GM18499 (cell line): ENCODE results near the gene RAB33B.
"Not testable (repeated sequence)": the region's sequence is repeated elsewhere in the genome, so short reads cannot be mapped to it uniquely, and the experiment has no call there.

ENCODE experiments used
- ATAC-seq: cut with Tn5 transposase; IDR thresholded peaks from one replicate; pipeline ENCODE4 v1.9.1; 2021; ENCODE audit warnings: moderate number of reproducible peaks; ENCODE audit not compliant: insufficient read depth, unreplicated experiment

RAB33B gene

DNA sequence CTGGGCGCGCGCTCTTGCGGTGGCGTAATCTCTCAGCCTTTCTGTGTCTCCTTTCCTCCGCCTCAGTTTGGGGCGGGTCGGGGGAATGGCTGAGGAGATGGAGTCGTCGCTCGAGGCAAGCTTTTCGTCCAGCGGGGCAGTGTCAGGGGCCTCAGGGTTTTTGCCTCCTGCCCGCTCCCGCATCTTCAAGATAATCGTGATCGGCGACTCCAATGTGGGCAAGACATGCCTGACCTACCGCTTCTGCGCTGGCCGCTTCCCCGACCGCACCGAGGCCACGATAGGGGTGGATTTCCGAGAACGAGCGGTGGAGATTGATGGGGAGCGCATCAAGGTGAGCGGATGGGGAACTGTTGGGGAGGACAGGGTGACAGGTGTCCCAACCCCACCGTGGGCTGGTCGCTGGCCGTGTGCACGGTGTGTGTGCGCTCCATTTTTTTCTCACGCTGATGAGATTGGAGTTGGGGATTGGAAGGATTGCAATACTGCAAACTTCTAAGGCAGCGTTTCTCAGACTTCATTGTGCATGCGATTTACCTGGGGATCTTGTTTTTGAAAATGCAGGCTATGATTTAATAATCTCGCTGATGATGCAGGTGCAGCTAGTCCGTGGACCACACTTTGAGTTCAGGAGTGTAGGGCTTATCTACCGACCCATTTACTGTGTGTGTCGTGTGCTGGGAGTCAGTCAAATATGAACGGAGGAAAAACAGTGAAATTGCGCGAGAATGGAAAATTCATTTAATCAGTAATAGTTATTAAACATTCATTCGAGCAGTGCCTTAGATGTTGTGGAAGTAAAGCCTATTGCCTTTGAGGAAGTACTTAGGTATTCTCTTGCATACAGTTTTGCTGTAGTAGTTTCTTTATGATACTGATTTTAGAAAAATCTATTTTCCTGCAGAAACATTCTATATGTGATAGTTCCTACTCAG is at the start of gene RAB33B:
RAB33B (plus strand) TSS at position 11 of the 935 bp plus-strand sequence; CDS start at position 86, 75 bp downstream.
- ATAC-seq = peak; percentile 2

DNA sequence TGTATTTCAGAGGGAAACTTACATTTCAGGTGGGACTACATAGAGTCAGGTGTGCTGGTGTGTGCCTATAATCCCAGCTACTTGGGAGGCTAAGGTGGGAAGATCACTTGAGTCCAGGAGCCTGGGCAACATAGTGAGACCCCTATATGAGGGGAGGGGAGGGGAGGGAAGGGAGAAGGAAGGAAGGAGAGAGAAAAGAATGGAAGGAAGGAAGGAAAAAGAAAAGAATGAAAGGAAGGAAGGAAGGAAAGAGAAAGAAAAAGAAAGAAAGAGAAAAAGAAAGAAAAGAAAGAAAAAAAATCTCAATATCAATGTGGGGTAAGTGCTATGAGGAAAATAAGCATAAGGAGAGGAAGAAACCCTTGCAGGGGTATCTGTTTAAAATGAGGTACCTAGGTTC is 43.6 kb upstream of the RAB33B start:
- no peak for ATAC-seq

DNA sequence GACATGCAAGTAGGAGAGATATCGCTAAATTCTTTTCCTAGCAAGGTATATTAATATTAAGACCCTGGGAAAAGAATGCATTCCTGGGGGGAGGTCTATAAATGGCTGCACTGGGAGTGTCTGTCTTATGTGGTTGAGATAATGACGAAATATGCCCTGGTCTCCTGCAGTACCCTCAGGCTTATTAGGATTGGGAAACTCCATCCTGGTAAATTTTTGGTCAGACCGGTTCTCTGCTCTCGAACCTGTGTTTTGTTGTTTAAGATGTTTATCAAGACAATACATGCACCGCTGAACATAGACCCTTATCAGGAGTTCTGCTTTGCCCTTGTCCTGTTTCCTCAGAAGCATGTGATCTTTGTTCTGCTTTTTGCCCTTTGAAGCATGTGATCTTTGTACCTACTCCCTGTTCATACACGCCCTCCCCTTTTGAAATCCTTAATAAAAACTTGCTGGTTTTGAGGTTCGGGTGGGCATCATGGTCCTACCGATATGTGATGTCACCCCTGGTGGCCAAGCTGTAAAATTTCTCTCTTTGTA is 39.2 kb upstream of the RAB33B start:
- not testable (repeated sequence) for ATAC-seq

DNA sequence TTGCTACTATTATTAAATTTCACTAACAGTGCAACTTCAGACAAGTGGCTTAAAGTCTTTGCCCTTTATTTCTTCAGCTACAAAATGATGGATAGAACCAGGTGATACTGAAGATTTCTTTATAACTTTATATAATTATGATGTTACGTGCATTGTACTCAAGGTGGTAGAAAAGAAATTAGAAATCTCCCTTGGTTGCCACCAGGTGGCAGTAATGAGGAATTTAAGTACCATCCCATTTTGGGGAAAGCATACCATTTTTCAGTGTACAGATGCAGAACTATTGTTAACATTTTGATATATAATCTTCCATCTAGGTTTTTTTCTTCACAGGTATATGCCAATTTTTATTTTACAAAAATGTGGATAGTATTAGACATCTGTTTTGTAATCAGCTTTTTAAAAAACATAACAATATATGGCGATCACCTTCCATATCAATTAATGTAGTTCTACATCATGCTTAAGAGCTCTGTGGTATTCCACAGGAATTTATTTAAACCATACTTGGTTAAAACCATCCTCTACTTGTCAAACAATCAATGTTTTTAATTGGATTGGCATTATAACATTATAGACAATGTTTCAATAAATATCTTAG is 37.7 kb upstream of the RAB33B start:
- ATAC-seq = no peak

DNA sequence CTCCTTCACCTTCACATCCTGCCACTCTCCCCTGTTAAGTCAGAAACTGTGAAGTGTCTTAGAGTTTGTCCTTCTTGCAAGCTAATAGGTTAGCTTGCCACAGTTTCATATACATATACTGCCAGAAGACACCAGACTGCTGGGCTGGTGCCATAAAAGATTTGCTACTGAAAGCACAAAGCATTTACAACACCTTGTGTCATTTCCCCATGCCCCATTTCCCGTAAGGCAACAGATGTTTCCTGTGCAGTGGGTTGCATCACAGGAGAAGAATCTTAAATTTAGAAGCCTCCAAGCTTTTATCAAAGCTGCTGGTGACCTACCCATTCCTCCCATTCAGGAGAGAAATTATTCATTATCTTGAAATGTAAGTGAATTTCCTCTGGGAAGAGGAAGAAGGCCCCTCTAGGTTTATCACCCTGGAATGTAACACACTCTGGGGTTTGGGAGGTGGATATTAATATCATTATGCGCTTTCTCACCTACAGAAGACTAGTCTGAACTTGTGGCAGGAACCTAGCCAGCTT is 34.5 kb upstream of the RAB33B start:
- peak; percentile 51 for ATAC-seq

DNA sequence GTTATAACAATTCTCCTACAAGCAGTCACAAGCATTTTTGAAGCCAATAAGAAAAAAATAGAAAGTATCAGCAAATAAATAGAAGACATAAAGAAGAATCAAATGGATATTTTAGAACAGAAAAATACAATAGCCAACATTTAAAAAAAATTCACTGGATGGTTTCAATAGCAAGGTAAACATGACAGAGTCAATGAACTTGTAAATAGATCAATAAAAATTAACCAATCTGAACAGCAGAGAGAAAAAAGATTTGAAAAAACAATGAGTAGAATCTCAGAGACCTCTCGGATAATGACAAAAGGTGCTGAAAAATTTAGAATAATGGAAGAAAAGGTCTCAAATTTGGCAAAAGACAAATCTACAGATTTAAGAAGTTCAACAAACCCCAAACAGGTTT is 33.3 kb upstream of the RAB33B start:
- no peak for ATAC-seq

DNA sequence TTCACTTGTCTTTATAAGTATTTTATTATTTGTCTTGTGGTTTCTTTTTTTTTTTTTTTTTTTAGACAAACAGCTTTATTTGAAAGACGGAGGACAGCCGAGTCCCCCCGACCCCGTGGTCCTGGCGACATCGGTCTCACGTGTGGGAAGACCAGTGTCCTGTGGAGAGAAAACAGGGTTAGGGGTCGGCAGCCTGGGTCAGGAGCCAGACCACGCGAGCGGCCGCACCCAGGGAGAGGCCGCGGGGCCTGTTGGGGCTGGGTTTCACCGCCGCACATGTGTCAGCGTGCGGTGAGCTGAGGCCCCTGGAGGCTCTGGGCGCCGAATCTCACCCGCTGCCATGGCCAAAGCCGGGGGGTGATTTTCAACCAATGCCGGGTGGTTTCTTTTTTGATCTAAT is 17.8 kb upstream of the RAB33B start:
- ATAC-seq = no peak

DNA sequence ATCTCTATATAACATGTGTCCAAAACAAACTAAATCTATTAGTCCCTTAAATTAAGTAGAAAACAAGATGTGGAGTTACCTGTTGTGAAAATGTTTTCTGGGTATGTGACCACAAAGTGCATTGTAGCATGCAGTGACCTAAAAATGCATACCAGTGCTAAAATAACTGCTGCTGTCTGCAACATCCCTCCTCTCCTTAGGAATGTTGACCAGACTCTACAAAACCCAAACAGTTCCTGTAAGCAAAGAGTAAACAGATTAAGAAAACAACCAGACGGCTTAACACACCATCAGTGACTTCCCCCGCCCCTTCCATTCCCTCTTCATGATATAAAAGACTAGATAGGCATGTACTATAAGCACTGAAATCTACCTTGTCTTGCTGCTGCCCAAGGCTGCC is 15.8 kb upstream of the RAB33B start:
- ATAC-seq = no peak

DNA sequence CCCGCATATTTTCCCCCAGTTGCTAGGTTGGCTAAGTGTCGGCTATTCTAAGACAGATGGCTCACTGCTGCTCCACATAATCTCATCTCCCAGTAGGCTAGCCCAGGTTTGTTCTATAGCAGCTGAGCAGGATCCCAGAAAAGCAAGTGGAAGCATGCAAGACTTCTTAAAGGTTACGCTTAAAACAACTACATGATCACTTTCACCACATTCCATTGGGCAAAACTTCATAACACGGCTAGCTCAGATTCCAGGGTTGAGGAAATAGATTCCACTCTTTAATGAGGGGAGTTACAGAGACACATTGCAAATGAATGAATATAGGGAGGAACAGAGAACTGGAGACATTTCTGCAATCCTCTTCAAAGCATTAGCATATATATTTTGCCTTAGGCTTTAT is 12.9 kb upstream of the RAB33B start:
- no peak for ATAC-seq

DNA sequence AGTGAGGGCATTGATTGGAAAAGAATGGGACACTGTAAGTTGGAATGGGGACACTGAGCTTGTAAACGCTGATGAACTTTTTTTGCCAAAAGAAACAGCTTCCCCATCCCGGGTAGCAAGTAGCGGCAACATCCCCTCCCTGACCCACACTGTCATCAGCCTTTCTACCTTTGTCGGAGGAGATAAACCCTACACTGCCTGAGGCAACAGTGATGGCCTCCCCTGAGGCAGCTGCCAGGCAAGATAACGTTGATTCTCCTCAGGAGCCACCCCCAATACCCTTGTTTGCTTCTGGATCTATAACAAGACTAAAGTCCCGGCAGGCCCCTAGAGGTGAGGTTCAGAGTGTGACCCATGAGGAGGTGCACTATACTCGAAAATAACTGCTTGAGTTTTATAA is 10.3 kb upstream of the RAB33B start:
- no peak for ATAC-seq

DNA sequence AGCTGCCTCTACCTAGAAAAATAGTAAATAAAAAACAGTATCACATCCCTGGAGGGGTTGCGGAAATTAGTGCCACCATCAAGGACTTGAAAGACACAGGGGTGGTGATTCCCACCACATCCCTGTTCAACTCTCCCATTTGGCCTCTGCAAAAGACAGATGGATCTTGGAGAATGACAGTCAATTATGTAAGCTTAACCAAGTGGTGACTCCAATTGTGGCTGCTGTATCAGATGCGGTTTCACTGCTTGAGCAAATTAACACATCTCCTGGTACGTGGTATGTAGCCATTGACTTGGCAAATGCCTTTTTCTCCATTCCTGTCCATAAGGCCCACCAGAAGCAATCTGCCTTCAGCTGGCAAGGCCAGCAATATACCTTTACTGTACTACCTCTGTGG is 9.0 kb upstream of the RAB33B start:
- ATAC-seq = not testable (repeated sequence)

DNA sequence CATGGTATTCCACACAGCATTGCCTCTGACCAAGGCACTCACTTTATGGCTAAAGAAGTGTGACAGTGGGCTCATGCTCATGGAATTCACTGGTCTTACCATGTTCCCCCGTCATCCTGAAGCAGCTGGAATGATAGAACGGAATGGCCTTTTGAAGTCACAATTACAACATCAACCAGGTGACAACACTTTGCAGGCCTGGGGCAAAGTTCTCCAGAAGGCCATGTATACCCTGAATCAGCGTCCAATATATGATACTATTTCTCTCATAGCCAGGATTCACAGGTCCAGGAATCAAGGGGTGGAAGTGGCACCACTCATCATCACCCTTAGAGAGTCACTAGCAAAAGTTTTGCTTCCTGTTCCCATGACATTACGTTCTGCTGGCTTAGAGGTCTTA is 6.8 kb upstream of the RAB33B start:
- not testable (repeated sequence) for ATAC-seq

DNA sequence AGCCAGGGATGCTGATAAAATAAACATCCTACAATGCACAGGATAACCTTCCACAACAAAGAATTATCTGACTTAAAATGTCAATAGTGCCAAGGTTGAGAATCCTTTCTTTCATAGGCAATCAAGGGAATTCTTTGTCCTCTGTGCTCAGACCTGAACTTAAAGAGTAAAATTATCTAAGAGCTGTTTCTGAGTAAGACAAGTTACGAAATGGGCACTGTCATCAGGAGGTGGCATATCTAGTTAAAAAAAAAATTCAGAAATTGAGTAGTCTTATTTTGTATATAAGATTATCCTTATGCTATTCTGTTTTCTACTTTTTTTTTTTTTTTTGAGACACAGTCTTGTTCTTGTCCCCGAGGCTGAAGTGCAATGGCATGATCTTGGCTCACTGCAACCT is 3.3 kb upstream of the RAB33B start:
- no peak for ATAC-seq

DNA sequence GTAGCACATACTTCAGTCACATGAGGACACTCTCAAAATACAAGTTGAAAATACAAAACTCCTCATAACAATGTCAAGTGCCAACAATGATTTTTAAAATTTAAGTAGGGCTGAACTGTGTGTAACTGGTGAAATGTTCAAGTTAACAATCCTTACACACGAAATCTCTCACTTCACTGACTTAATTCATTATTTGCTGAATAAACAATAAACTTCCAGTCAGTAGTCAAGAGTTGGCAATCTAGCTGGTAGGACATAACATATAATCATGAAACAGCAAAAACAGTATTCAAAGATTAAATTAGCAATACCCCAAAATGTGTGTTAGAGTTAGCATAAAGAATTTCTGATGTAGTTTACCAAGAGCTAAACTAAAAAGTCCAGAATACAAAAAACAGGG is 1.9 kb upstream of the RAB33B start:
- no peak for ATAC-seq

DNA sequence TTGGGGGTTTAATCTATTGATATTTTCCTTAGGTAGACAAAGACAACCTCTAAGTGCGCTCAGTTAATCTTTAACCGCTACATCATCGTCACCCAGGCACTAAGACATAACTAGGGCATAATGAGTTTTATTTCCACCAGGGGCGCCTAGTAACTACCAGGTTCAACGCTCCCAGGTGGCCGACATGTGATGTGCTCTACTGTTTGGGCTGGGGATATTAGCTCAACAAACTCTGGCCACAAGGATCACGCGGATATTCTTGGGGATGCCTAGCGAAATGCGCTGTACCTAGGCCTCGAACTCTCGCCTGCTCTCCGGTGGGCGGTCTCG is 915 bp upstream of the RAB33B start:
- ATAC-seq = peak; percentile 37

DNA sequence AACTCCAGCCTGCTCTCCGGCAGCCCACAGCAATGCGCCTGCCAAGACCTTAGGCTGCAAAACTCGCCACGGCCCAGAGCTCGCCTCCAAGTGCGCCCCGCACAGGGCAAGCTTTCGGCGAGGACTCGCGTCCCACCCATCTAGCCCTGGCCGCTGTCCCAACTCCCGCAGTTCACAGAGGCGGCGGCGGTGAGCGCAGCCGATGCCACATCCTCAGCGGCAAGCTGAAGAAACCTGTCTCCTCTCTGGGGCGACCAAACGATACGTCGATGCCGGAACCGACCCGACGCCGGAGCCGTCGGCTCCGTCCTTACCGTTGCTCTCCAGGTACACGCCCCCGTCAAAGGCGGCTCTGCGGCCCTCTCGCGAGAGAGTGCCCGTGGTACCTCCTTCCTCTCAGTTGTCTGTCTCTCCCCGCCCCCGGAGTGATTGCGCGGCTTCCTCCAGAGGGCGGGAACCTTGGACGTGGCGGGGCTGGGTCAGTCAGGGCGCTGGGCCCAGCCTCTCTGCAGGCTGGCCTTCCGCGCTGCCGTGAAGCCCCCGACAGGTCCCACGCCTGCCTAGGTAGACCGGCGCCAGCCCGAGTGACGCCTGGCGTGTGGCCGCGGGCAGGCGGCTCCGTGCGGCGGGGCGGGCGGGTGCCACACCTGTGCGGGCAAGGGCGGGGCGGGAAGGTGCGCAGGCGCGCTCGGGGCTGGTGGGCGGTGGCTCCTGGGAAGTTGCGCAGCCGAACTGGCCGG is 380 bp upstream of the RAB33B start:
- ATAC-seq = peak; percentile 85

DNA sequence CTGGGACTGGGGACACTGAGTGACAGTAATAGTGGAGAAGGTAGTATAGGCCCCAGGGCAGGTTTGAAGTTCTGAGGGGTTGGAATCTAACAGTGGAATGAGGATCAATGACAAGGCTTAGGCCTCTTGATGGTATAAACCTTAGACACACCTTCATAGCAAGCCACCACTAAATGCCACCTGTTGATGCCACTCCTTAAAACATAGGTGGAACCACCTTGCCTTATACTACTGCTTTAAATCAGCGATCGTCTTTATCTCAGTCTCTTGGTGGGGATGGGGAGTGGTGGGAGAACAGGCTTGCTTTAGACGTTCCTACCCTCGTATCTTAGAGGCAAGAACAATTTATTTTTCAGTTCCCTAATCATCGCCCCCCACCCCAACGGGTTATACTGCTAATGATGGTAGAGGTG is 1.2 kb downstream of the RAB33B start:
- no peak for ATAC-seq

DNA sequence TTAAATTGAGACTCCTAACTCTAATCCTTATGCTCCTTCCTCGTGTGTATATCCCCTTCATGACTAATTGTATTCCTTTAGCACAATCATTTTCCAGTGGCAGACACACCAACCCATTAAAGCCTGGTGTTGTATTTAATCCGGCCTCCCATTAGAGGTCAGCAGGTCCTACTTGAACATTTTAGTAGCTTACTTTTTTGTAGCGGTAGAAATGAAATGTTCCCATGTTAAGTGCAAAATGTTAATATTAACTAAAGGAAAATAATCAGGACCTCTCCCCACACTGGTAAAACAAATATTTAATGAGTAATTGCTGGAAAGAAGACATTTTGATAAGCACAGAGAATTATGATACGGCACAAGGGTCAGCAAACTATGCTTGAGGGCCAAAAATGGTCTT is 3.4 kb downstream of the RAB33B start:
- ATAC-seq = no peak

DNA sequence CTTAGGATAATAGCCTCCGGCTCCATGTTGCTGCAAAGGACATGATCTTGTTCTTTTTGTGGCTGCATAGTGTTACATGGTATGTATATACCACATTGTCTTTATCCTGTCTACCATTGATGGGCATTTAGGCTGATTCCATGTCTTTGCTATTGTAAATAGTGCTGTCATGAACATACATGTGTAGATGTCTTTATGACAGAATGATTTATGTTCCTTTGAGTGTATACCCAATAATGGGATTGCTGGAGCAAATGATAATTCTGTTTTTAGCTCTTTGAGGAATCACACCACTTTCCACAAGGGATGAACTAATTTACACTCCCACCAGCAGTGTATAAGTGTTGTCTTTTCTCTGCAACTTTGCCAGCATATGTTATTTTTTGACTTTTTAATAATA is 4.6 kb downstream of the RAB33B start:
- no peak for ATAC-seq

DNA sequence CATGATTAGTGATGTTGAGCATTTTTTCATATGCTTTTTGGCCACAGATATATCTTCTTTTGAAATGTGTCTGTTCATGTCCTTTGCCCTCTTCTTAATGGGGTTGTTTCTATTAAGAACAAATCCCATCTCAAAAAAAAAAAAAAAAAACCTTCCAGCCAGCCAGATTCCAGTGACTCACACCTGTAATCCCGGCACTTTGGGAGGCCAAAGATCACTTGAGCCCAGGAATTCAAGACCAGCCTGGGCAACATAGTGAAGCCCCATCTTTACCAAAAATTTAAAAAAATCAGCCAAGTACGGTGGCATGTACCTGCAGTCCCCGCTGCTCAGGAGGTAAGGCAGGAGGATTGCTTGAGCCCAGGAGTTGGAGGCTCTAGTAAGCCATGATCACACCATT is 5.1 kb downstream of the RAB33B start:
- ATAC-seq = no peak

DNA sequence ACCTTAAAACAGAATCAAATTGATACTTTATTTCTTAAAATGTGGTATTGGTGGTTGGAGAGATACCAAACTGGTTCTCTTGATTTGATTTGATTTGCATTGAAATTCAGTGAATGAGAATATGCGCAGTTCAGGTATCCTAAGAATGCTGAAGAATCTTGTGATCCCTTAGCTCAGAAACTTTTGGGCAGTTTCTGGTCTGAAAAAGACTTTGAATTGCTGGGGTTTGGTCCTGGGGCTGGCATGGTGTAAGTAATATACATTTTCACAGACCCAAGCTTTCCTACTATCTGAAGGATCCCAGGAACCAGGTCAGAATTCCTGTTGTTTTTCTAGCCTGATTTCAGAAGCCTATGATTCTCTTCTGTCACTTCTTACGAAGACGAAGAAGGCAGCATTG is 6.6 kb downstream of the RAB33B start:
- no peak for ATAC-seq
